GM19240 (cell line): Measurements from ENCODE around the gene SH3BP2.
"Not testable (repeated sequence)": the region's sequence is repeated elsewhere in the genome, so short reads cannot be mapped to it uniquely, and the experiment has no call there.

ENCODE experiments used
- DNase-seq: peaks from one replicate; pipeline ENCODE4 v3.0.0; 2011; ENCODE audit warnings: low spot score; ENCODE audit not compliant: insufficient read length

Gene SH3BP2

DNA sequence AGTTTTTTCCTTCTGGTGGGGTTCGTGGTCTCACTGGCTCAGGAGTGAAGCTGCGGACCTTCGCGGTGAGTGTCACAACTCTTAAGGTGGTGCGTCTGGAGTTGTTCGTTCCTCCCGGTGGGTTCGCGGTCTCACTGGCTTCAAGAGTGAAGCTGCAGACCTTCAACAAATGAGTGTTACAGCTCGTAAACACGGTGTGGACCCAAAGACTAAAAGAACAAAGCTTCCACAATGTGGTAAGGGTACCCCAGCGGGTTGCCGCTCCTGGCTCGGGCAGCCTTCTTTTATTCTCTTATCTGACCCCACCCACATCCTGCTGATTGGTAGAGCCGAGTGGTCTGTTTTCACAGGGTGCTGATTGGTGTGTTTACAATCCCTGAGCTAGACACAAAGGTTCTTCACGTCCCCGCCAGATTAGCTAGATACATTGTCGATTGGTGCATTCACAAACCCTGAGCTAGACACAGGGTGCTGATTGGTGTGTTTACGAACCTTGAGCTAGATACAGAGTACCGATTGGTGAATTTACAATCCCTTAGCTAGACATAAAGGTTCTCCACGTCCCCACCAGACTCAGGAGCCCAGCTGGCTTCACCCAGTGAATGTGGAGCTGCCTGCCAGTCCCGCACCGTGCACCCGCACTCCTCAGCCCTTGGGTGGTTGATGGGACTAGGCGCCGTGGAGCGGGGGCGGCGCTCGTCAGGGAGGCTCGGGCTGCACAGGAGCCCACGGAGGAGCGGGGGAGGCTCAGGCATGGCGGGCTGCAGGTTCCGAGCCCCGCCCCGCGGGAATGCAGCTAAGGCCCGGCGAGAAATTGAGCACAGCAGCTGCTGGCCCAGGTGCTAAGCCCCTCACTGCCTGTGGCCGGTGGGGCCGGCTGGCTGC is 30.2 kb upstream of the SH3BP2 start:
- DNase-seq: not testable (repeated sequence)

DNA sequence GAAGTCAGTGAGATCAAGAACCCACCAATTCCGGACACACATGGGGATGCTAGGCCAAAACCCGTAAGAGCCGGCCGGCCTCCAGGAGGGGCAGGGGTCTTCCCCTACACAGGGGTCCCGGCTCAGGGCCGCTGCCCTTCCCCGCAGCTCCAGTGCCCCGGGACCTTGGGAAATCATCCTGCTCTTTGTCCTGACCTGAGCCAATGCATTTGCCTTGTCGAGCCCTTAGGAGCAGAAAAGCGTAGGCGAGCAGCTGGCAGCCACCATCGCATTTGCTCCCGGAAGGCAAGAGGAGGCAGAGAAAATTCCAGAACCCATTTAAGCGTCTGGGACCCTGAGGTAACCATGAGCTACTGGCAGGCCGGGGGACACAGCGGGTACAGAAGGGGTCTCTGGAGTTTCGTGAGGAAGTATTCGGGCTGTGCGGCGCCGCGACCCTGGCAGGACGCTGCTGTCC is 29.3 kb upstream of the SH3BP2 start:
- DNase-seq: no peak

DNA sequence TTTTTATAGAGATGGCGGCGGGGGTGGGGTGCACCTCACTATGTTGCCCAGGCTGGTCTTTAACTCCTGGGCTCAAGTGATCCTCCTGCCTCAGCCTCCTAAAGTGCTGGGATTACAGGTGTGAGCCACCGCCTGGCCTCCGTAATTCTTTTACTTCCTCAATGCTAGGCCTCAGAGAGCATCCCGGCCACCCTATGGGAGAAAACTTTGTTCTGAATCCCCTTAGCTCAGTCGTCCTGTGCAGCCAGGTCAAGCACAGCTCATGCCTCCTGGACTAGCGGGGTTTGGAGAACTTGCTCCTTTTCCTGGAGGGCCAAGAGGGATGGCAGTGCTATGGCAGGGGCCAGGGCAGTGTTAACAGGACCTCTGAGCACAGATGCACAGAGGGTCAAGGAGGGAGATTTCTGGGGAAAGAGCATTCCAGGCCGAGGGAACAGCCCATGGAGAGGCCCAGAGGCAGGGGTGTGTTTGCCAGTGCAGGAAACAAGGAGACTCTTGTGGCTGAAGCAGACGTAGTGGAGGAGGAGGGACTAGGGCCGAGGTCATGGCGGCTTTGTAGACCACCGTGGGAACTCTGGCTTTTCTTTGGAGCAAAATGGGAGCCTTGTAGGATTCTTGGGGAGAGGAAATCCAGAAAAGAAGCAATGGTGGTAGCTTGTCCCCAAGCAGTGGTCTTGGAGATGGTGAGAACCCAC is 26.9 kb upstream of the SH3BP2 start:
- DNase-seq: no peak

DNA sequence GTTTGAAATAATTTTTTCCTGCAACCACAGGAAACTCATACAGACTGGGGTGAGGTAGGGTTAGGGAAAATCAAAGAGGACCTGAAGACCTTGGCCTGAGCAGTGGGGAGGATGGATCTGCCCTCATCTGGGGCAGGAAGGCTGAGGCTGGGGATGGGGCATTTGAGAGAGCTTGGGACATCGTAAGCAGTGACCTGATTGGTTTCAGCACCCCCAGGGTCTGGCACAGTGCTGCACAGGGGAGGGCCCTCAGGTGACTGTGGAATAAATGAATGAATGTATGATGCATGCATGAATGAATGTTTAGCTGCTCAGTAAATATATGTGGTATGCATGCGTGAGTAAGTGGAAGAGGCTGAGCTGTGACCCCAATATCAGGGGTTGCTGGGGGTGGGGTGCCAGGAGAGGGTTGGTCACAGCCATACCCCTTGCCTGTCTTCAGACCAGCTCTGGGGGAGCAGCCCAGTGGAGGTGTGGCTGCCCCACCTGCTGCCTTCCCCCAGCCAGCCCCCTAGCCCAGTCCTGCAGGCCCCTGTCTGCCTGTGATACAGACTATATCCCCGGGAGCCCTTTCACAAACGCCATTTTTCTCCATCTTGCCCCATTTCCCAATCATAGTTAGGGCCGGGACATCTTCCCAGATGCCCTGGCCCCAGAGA is 25.7 kb upstream of the SH3BP2 start:
- no peak for DNase-seq

DNA sequence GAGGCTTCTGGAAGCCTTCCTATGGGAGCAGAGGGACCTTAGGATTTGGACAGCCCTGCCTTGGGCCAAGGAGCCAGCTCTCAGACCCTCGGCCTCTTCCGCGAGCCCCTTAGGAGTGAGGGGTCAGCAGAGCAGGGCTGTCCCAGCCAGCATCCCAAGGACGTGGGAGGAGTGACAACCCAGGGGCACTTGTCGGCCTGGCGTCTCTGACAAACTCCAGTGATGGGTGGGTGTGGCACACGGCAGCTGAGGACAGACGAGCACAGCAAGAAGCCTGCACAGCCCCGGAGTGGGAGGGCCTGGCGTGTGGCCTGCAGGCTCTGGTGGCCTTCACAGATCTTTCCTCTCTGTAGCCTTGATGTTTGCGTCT is 25.2 kb upstream of the SH3BP2 start:
- no peak for DNase-seq

DNA sequence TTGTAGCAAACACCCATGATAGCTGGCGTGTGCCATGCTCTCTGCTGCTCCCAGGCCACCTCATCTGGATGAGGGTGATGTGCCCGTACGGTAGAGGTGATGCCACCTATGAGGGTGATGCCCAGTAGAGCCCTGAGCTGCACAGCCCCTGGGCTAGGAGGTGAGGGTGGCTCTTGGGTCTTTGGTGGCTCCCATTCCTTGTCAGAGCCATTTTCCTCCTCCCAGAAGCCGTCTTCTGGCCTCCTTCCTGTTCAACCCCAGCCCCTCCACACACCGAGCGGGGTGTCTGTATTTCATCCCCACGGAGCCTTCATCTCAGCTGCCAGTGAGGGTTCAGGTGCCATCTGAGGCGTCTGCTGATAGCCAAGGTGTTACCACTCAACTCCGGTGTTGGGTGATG is 24.8 kb upstream of the SH3BP2 start:
- DNase-seq: no peak

DNA sequence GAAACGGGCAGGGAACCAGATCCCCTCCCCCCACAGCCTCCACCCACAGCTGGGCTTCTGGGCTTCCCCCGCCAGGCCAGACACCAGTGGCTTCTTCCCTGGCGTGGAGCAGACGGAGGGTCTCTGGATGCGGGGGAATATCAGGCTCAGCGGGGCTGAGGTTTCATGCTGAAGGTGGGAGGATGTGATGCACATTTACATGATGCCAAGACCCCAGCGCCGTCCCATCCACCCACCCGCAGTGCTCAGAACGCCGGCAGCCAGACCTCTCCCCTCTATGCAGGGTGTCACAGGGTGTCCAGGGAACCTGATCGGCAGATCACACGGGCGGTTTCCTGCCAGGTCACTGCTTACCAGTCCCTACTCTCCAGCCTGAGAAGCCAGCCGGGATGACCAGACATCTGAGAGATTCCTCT is 24.0 kb upstream of the SH3BP2 start:
- no peak for DNase-seq

DNA sequence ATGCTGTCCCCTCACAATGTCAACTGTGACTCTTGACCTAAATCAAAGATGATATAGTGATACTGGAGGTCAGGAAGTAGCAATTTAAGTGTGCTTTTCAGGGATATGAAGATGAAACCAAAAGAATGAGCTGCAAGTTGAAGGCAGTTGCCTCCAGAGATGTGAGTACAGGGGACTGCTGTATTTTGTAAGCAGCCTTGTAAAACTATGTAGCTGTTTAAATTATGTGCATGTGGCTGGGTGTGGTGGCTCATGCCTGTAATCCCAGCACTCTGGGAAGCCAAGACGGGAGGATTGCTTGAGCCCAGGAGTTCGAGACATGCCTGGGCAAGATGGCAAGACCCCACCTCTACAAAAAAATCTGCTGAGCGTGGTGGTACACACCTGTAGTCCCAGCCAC is 21.6 kb upstream of the SH3BP2 start:
- DNase-seq: no peak

DNA sequence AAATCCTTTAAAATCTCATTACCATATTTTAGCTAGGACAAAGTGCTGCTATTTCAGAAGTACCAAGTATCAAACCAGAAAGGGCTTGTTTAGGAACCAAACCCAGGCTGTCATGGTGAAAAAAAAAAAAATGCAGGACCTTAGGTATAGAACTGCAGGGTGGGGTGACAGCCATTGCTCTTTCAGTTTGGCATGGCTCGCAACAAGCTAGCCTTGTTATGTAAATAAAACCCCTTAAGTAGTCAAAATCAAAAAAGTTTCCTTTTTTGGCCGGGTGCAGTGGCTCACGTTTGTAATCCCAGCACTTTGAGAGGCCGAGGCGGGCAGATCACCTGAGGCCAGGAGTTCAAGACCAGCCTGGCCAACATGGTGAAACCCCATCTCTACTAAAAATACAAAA is 12.2 kb upstream of the SH3BP2 start:
- DNase-seq: not testable (repeated sequence)

DNA sequence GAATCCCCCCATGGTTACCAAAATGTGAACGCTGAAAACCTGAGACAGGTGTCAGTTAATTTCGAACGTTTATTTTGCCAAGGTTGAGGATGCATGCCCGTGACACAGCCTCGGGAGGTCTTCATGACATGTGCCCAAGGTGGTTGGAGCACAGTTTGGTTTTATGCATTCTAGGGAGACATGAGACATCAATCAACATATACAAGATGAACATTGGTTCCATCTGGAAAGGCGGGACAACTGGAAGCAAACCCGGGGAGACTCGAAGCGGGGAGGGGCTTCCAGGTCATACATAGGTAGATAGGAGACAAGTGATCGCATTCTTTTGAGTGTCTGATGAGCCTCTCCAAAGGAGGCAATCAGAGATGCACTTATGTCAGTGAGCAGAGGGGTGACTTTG is 11.0 kb upstream of the SH3BP2 start:
- DNase-seq: no peak

DNA sequence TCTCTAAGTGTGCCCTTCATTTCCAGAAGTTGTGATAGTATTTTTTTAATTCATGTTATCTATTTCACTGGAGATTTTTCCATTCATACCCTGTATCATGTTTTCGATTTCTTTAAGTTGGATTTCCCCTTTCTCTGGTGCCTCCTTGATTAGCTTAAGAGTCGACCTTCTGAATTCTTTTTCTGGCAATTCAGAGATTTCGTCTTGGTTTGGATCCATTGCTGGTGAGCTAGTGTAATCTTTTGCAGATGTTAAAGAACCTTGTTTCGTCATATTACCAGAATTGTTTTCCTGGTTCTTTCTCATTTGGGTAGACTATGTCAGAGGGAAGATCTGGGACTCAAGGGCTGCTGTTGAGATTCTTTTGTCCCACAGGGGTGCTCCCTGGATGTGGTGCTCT is 9.1 kb upstream of the SH3BP2 start:
- DNase-seq: no peak

DNA sequence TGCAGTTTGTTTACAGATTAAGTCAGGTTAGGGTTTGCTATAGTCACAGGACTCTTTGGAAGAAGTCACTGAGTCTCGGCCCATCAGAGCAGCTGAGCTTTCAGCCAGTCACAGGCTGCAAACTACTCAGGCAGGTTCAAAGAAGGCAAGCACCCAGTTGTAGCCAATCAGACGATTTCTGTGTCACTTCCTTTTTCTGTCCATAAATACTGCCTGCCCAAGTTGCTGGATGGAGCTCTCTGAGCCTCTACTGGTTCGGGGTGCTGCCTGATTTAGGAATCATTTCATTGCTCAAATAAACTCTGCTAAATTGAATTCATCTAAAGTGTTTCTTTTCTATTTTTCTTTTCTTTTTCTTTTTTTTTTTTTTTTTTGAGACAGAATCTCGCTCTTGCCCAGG is 7.3 kb upstream of the SH3BP2 start:
- DNase-seq: no peak

DNA sequence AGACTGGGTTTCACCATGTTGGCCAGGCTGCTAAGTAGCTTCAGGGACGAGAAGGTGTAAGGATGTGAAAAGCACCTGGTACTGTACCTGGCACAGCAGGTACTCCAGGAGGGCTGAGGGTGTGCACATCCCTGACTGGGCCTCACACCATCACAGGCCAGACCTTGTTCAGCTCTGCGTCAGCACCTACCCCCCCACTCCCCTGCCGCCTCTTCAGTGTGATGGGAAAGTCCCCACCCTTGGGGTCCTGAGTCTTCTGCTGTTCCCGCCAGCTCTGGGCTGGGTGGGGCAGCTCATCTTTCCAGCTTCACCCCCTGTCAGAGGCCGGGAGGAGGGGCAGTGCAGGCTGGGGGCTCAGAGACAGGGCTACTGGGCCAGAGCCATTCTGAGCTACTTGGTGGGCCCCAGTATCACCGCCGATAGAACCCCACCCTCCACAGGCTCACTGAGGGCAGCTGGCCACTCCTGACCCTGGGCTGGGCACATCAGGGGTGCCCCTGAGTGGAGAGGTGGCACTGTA is 6.7 kb upstream of the SH3BP2 start:
- DNase-seq: no peak

DNA sequence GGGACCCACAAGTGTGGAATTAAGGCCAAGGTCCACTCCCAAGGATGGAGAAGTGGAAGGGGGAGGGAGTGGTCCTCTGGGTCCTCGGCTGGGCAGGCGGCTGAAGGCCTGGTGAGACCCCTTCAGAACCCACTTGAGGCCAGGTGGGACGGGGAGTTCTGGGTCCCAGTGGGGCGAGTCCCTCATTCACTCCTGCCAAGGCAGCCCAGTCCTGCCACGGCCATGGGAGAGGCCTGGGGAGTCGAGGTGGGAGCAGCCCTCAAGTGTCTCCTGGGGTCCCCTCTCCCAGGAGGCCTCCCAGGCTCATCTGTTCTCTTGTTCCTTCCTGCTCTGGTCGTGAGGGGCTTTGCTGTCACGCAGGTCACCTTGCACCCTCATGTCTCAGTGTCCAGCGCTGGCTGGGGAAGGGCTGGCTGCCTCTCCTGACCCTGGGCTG is 6.1 kb upstream of the SH3BP2 start:
- DNase-seq: no peak

DNA sequence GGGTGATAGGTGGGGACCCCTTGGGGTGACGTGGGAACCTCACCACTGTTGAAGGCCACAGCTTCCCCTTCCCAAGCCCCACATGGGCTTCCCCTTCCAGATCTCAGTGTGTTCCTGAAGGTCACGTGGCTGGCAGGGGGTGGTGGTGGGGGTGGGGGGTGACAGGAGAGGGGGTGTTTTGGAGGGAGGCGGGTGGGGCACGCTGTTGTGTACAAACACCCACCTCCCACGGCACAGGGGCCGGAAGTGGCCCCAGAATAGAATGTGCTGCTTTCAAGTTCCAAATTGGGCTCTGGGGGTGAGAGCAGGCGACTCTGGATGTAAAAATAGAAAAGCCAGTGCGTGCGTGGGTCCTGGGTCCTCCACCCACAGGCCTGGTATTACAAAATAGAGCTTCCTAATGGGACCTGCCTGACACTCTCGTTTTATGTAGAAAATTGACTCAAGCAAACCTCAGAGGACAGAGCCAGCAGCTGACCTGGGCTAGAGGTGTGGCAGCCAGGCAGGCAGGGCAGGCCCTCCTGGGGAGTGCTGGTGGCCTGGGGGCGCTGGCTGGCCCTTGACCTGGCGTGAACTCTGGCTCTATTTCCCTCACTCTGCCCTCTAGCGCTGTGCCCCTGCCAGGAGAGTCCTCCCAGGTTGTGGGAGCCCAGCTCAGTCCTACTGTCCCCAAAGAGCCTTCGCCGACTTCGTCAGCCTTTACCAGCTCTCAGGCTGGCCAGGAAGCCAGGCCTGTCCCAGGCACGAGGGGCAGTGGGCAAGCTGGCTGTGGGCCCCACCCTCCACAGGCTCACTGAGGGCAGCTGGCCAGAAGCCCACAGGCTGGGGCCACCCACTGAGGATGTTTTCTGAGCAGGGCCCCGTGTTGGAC is 5.4 kb upstream of the SH3BP2 start:
- peak; percentile 71 for DNase-seq

DNA sequence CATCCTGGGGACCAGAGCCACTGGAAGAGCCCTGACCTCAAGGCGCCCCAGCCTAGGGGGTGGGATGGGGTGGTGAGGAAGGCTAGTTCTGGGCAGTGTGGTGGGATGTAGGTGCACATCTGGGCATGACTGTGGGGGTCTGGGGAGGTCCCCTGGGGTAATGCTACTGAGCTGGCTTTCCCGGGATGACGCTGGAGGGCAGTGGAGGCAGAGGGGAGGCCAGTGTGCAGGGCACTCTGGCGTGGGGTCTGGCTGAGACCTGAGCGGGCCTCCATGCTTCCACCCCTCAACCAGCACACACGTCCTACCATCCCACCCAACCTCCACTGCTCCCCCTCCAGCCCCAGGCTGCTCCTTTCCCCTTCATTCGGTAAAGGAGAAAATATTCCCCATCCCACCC is 4.8 kb upstream of the SH3BP2 start:
- DNase-seq: no peak

DNA sequence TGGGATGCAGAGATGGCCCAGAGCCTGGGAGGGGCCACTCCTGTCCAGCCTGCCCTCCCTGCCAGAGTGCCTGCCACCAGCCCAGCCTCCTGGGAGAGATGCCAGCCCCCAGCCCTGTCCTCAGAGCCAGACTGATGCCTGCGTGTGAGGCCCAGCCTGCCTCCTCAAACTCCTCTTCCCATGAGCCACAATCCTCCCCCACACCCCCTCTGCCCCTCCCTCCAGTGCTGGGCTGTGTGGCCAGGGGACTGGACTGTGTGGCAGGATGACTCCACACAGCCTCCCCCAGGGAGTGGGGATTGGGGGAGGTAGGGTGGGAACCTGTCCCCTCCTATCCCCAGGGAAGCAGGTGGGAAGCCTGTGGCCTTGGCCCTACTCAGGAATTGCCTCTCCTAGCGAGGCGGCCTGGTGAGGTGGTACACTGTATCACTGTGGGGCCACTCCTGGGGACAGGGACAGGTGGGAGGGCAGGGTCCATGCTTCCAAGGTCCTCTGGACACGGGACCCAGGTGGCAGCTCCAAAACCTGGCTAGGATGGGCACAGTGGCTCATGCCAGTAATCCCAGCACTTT is 4.3 kb upstream of the SH3BP2 start:
- DNase-seq: no peak

DNA sequence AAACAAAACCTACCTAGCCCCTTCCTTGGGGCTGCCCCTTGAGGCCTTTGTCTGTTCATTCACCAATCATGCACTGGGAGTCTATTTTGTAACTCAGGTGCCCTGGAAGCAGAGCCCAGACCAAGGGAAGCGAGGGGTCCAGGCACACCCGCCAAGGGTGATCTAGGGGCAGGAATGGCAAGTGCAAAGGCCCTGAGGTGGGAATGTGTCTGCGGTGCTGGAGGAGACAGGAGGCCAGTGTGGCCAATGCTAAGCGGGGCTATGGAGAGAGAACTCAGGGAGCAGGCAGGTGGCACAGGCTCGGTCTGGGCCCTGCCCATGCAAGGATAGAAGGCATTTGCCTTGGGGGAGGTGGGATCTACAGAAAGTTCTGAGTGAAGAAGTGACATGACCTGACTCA is 3.5 kb upstream of the SH3BP2 start:
- no peak for DNase-seq

DNA sequence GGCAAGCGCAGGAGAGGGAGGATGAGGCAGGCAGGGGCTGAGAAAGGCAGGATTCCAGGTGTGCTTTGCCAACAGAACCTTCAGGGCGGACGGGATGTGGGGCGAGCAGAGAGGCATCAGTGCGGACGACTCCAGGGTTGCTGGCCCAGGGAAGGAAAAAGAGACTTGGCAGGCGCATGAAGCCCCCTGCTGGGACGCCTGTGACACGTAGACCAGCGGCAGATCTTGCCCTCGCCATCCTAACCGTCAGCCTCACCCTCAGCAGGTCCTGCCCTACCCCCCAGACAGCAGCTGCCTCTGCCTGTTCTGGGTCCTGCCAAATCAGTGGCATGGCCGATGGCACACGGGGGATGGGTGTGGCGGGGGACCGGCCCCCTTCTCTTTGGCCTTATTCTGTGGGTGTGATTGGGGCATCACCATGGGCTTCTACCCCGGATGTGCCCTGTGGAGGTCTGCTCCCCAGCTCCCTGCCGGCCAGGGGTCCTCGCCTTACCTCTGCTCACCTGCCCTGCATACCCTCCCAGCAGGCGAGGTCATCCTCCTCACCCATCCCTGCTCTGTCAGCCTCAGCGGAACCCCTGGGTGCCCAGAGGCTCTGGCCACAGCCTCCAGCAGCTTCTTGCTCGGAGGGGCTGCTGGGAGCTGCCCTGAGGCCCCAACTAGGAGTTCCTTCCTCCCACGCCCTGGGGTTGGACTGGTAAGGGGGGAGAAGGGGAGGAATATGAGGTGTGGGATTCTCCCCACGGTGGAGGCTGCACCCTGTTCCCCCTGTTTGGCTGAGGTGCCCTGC is 2.9 kb upstream of the SH3BP2 start:
- DNase-seq: no peak
